Loucy (cell line): Measurements from ENCODE around the gene LRRC59.

ENCODE experiments used
- H2AFZ ChIP-seq: fragments of 200-600 bp; sonication (generic); 2 replicates; pipeline ENCODE4 v1.6.0; 2016; ENCODE audit warnings: antibody characterized with exemption, mild to moderate bottlenecking, low read length, moderate library complexity
- H3F3A ChIP-seq: fragments of 200-600 bp; 2 replicates; pipeline ENCODE4 v1.6.0; 2016; ENCODE audit warnings: antibody characterized with exemption, low read depth, mild to moderate bottlenecking
- H3K27me3 ChIP-seq: fragments of 200-600 bp; sonication (generic); 2 replicates; pipeline ENCODE4 v1.6.1; 2014; ENCODE audit warnings: low read length, mild to moderate bottlenecking; ENCODE audit not compliant: insufficient read depth, poor library complexity, severe bottlenecking
- H3K36me3 ChIP-seq: fragments of 200-600 bp; sonication (generic); 2 replicates; pipeline ENCODE4 v1.6.1; 2016; ENCODE audit warnings: low read length; ENCODE audit not compliant: insufficient read depth
- H3K4me1 ChIP-seq: fragments of 200-600 bp; sonication (generic); 2 replicates; pipeline ENCODE4 v1.5.1; 2014; ENCODE audit warnings: low read length, mild to moderate bottlenecking; ENCODE audit not compliant: insufficient read depth, poor library complexity, severe bottlenecking
- H3K4me2 ChIP-seq: fragments of 200-600 bp; sonication (generic); 2 replicates; pipeline ENCODE4 v1.6.0; 2014; ENCODE audit warnings: antibody characterized with exemption, low read length, low read depth, mild to moderate bottlenecking; ENCODE audit not compliant: poor library complexity, severe bottlenecking
- H3K4me3 ChIP-seq: fragments of 200-600 bp; sonication (generic); 2 replicates; pipeline ENCODE4 v1.5.1; 2014; ENCODE audit warnings: low read length, mild to moderate bottlenecking, mixed read lengths; ENCODE audit not compliant: poor library complexity, severe bottlenecking
- H3K79me2 ChIP-seq: fragments of 200-600 bp; sonication (generic); 2 replicates; pipeline ENCODE4 v1.6.1; 2014; ENCODE audit warnings: low read length; ENCODE audit not compliant: insufficient read depth
- H3K9ac ChIP-seq: fragments of 200-600 bp; sonication (generic); 2 replicates; pipeline ENCODE4 v1.6.0; 2014; ENCODE audit warnings: mild to moderate bottlenecking, low read depth, low read length, moderate library complexity; ENCODE audit not compliant: poor library complexity, severe bottlenecking
- H3K9me2 ChIP-seq: fragments of 200-600 bp; sonication (generic); replicated peaks from 2 replicates; pipeline ENCODE4 v1.6.1; 2016; ENCODE audit warnings: low read depth, low read length, mixed read lengths
- H3K9me3 ChIP-seq: fragments of 200-600 bp; sonication (generic); 2 replicates; pipeline ENCODE4 v1.6.1; 2014; ENCODE audit warnings: mild to moderate bottlenecking, antibody characterized with exemption, low read length, low read depth; ENCODE audit not compliant: insufficient read depth
- H4K20me1 ChIP-seq: fragments of 200-600 bp; sonication (generic); 2 replicates; pipeline ENCODE4 v1.6.0; 2014; ENCODE audit warnings: antibody characterized with exemption, low read length, mild to moderate bottlenecking; ENCODE audit not compliant: insufficient read depth, poor library complexity, severe bottlenecking
- CTCF ChIP-seq: fragments of 200-600 bp; sonication (generic); conservative IDR thresholded peaks from 2 replicates; pipeline ENCODE4 v1.5.1; 2014; ENCODE audit warnings: mild to moderate bottlenecking, antibody characterized with exemption, low read length
- EZH2phosphoT487 ChIP-seq: fragments of 200-600 bp; IDR thresholded peaks from 2 replicates; pipeline ENCODE4 v1.6.1; 2018; ENCODE audit warnings: antibody characterized with exemption, mild to moderate bottlenecking, moderate library complexity, borderline replicate concordance

Gene LRRC59

GRCh38 chr17:50332196-50332595 is 65.1 kb downstream of the LRRC59 start:
- H3K4me3 ChIP-seq: no peak overlapping the region
- no peaks in the 10 kb centered on the region for H3F3A ChIP-seq
- H2AFZ ChIP-seq: no peak overlapping the region
- H3K4me2 ChIP-seq: no peak overlapping the region
- no peaks in the 10 kb centered on the region for H3K79me2 ChIP-seq
- H3K9ac ChIP-seq: no peak overlapping the region
- H3K9me3 ChIP-seq: no peaks in the 10 kb centered on the region
- TF ChIP-seq CTCF: no peak
- TF ChIP-seq EZH2phosphoT487: no peak
- no peaks in the 10 kb centered on the region for H3K36me3 ChIP-seq
- no peaks in the 10 kb centered on the region for H3K9me2 ChIP-seq
- peaks cover 7% of the 10 kb centered on the region for H3K4me1 ChIP-seq
- H3K27me3 ChIP-seq: no peaks in the 10 kb centered on the region
- H4K20me1 ChIP-seq: no peaks in the 10 kb centered on the region
